WERI-Rb-1 (cell line): ENCODE measurements around the gene PASK.

Source experiments
- DNase-seq: peaks from one replicate; pipeline ENCODE4 v3.0.0-alpha.2; 2020
- H3K27ac ChIP-seq: fragments of 250-450 bp; sonication (Bioruptor Pico); 2 replicates; pipeline ENCODE4 v1.5.1; 2020; ENCODE audit warnings: mild to moderate bottlenecking, moderate library complexity
- H3K27me3 ChIP-seq: fragments of 250-450 bp; sonication (Bioruptor Pico); 2 replicates; pipeline ENCODE4 v1.5.1; 2021; ENCODE audit warnings: mild to moderate bottlenecking, low read depth, moderate library complexity; ENCODE audit not compliant: insufficient read depth, severe bottlenecking
- H3K36me3 ChIP-seq: fragments of 250-450 bp; sonication (Bioruptor Pico); 2 replicates; pipeline ENCODE4 v1.5.1; 2020; ENCODE audit warnings: mild to moderate bottlenecking, moderate library complexity
- H3K4me3 ChIP-seq: 2 replicates; pipeline ENCODE4 v1.5.1; 2011; ENCODE audit warnings: low read depth, mild to moderate bottlenecking, control low read depth, low read length
- H3K9me3 ChIP-seq: fragments of 250-450 bp; sonication (Bioruptor Pico); 2 replicates; pipeline ENCODE4 v1.5.1; 2021; ENCODE audit warnings: mild to moderate bottlenecking, moderate library complexity; ENCODE audit not compliant: severe bottlenecking
- TF ChIP-seq, protein P1 (sequence below): IDR thresholded peaks from 2 replicates; pipeline ENCODE4 v1.5.1; 2011; ENCODE audit warnings: low read depth, mild to moderate bottlenecking, control low read depth, inconsistent platforms, low read length

PASK gene

DNA sequence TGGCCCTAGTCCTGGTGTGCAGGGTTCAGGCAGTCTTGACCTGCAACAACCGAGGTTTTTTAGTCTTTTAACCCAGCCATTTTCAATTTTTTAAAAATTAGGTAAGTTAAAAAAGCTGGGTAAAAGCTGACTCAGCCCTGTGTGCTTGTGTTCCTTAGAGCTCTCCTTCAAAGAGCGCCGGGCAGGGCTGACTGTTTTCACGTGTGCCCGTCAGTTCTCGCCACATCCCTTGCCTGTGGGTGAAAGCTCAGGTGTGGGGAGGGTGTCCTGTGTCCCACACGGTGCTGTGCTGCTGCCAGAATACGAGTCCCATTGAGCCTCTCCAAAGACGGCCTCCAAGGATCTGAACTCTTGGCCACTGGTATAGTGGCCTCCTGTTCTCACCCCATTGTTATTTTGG is 33.9 kb upstream of the PASK start:
- Histone ChIP-seq H3K36me3 (peaks cover 14% of the 10 kb centered on the region), H3K27ac (no peak overlapping the region), H3K4me3 (no peak overlapping the region), H3K27me3 (no peaks in the 10 kb centered on the region), H3K9me3 (no peaks in the 10 kb centered on the region)
- DNase-seq = no peak
- TF ChIP-seq, protein P1, sequence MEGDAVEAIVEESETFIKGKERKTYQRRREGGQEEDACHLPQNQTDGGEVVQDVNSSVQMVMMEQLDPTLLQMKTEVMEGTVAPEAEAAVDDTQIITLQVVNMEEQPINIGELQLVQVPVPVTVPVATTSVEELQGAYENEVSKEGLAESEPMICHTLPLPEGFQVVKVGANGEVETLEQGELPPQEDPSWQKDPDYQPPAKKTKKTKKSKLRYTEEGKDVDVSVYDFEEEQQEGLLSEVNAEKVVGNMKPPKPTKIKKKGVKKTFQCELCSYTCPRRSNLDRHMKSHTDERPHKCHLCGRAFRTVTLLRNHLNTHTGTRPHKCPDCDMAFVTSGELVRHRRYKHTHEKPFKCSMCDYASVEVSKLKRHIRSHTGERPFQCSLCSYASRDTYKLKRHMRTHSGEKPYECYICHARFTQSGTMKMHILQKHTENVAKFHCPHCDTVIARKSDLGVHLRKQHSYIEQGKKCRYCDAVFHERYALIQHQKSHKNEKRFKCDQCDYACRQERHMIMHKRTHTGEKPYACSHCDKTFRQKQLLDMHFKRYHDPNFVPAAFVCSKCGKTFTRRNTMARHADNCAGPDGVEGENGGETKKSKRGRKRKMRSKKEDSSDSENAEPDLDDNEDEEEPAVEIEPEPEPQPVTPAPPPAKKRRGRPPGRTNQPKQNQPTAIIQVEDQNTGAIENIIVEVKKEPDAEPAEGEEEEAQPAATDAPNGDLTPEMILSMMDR = no peak

DNA sequence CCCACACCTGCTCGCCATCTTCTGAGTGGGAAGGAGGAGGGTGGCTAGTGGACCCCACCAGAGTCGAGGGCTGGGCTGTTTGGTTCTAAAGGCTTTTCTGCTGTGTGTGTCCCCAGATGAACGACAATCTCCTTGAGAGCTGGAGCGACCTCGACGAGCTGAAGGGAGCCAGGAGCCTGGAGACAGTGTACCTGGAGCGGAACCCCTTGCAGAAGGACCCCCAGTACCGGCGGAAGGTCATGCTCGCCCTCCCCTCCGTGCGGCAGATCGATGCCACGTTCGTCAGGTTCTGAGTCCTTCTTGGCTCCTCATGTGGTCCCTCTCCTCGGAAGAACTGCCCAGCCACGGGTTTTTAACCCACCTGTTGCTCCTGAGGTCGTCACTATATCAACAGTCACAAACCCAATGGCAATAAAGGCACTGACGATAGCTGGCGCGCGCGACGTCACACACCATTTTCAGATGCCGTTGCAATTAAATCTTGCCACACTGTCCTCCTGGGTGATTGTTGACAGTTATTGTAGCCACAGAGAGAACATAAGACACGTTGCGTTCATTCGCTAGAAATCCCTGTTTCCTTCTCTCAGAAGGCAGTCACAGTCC is 33.4 kb upstream of the PASK start:
- TF ChIP-seq, protein P1 = no peak
- no peak overlapping the region for H3K4me3 ChIP-seq
- H3K27ac ChIP-seq = no peak overlapping the region
- H3K27me3 ChIP-seq = no peaks in the 10 kb centered on the region
- DNase-seq = no peak
- peaks cover 14% of the 10 kb centered on the region for H3K36me3 ChIP-seq
- no peaks in the 10 kb centered on the region for H3K9me3 ChIP-seq

DNA sequence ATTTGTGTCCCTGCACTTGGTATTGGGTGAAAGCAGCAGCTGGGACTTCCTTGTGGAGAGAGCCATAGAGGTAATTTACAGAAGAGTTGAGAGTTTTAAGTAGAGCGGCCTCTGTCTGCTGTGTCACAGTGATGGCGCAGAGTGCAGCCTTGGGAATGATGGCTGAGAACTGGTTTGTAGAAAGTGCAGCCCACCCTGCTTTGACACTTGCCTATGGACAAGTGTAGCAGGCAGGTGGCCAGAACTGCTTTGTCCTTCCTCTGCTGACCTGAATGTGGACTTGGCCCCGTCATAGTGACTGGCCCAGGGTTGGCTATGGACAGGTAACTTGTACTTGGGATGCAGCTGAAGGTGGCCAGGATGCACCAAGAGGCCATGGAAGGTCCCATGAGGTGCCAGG is 32.9 kb upstream of the PASK start:
- TF ChIP-seq, protein P1 = no peak
- peaks cover 14% of the 10 kb centered on the region for H3K36me3 ChIP-seq

DNA sequence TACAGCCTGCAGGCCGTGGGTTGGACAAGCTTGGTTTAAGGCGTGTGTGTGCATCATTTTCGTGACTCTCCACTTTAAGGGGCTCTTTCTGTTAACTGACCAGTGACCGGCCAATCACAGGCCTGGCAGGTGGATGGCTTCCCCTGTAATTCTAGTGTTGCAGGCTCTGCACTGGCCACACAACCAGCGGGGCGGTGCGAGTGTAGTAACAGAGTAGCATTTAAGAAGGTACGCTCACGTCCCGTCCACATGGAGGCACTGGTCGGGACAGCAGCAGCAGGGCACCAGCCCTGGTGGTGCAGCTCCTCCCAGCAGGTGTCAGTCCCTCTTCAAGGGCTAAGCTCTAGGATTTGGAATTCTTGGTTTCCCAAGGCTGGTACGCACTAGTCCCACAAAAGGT is 31.2 kb upstream of the PASK start:
- TF ChIP-seq, protein P1 = peak; percentile 31; the same call in 1 of the 2 replicates
- DNase-seq = no peak
- no peaks in the 10 kb centered on the region for H3K9me3 ChIP-seq
- H3K36me3 ChIP-seq = peaks cover 18% of the 10 kb centered on the region
- H3K27ac ChIP-seq = no peak overlapping the region
- no peaks in the 10 kb centered on the region for H3K27me3 ChIP-seq
- H3K4me3 ChIP-seq = no peak overlapping the region

More for the DNA sequence above, 32.9 kb upstream of the PASK start:
- H3K27me3 ChIP-seq = no peaks in the 10 kb centered on the region
- H3K9me3 ChIP-seq = no peaks in the 10 kb centered on the region
- H3K4me3 ChIP-seq = no peak overlapping the region
- no peak overlapping the region for H3K27ac ChIP-seq
- no peak for DNase-seq

DNA sequence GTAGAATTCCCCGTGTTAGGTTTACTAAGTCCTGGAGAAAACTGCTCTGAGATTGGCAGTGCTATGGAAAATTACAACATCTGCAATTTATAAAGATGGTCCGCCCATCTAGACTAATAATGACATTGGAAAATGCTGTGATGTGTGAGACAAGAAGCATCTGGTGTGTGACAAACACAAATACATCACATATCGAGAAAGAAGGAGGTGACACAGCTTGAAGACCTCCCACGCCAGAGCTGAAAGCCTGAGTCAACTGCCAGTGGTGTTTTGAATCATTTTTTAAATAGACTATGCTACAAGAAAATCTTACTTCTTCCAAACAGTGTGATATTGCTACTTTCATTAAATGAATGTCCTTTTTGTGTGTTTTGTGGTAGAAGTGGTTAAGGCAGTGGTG is 30.6 kb upstream of the PASK start:
- DNase-seq = no peak
- Histone ChIP-seq H3K27ac (no peak overlapping the region), H3K36me3 (peaks cover 22% of the 10 kb centered on the region), H3K27me3 (no peaks in the 10 kb centered on the region), H3K9me3 (no peaks in the 10 kb centered on the region), H3K4me3 (no peak overlapping the region)
- TF ChIP-seq, protein P1 = no peak

DNA sequence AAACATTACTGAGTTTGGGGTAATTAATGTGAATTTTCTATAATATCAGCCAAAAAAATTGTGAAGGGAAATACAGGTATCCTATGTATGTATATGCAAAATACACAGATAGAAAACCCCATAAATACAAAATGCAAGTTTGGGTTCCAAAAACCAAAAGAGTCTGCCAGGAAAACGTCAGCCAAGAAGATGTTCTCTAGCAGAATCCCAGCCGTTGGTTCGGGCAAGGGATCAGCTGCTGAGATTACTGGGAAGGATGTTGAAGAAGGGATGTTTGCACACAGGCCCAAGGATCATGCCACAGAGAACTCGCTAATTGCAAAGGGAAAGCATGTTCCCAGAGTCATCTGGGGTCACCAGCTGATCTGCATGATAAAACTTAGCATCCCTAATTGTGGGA is 29.7 kb upstream of the PASK start:
- TF ChIP-seq, protein P1 = no peak
- Histone ChIP-seq H3K36me3 (peaks cover 22% of the 10 kb centered on the region), H3K27me3 (no peaks in the 10 kb centered on the region), H3K9me3 (no peaks in the 10 kb centered on the region), H3K27ac (no peak overlapping the region), H3K4me3 (no peak overlapping the region)
- DNase-seq = no peak
